ENCODE data around the gene KCTD7.

GRCh38 chr7:66641526-66641871 is 12.8 kb downstream of the KCTD7 start:
- TF ChIP-seq CTCF (IDR thresholded peaks at IDR 0.05) (no peak), POLR2A (IDR thresholded peaks at IDR 0.05) (no peak)

All from adrenal gland (tissue), 5 donors.